ENCODE measurements around the gene TTC4.

TTC4 gene

DNA sequence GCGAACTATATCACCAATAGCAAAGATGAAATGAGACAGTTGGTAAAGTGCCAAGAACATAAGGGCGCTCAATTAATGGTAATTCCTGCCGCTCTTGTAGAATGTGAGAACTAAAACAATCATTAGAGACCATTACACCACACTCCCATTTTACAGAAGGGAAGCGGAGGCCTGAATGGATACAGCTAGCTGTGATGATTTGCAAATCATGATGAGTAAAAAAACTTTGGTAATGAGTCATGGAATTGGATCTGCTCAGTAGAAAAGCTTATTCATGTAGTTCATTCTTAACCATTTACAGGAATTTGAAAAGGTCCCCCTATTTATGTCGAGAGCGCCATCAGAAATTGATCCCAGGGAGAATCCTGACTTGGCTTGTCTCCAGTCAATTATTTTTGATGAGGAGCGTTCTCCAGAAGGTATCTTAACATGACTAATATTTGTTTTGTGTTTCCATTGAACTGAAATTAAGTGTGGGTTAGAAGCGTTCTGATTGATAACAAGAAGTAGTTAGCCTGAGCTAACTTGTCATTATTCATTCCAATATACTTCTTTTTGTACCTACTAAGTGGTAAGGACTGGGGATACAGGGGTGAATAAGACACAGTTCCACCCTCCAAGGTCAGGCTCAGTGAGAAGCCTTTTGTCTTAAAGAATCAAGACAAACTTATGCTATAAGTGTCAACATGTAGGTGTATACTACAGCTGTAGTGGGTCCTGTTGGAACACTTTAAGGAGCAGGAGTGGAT lies 812 bp downstream of the TTC4 start:
- H3K4me1 ChIP-seq (ENCODE audit: control insufficient read depth in 2 of 2, insufficient read depth in 2 of 2, low read length in 2 of 2): peaks cover 6 to 10% of the 10 kb centered on the region in 2 donors
- H3K4me3 ChIP-seq (ENCODE audit: low read length in 2 of 2): peak overlapping the region; percentile 93 to 94
- H3K36me3 ChIP-seq (ENCODE audit: control insufficient read depth in 2 of 2, insufficient read depth in 2 of 2, low read length in 2 of 2): peaks cover 9 to 11% of the 10 kb centered on the region in 2 donors
- H3K27ac ChIP-seq (ENCODE audit: low read depth in 2 of 2, low read length in 2 of 2): peak overlapping the region in 1 of 2 donors; percentile 68
- H3K9ac ChIP-seq (ENCODE audit: low read depth in 1 of 2, low read length in 2 of 2): peak overlapping the region; percentile 82 to 85
- H3K27me3 ChIP-seq (ENCODE audit: control insufficient read depth in 2 of 2, insufficient read depth in 2 of 2, low read length in 2 of 2): no peaks in the 10 kb centered on the region
- no peaks in the 10 kb centered on the region for H3K9me3 ChIP-seq (ENCODE audit: control insufficient read depth in 2 of 2, low read length in 2 of 2)

- Histone ChIP-seq H3K4me1 (ENCODE audit: control insufficient read depth in 2 of 2, insufficient read depth in 2 of 2, low read length in 2 of 2) (no peaks in the 10 kb centered on the region), H3K27me3 (ENCODE audit: control insufficient read depth in 2 of 2, insufficient read depth in 2 of 2, low read length in 2 of 2) (no peaks in the 10 kb centered on the region), H3K9me3 (ENCODE audit: control insufficient read depth in 2 of 2, low read length in 2 of 2) (no peaks in the 10 kb centered on the region), H3K4me3 (ENCODE audit: low read length in 2 of 2) (no peak overlapping the region), H3K27ac (ENCODE audit: low read depth in 2 of 2, low read length in 2 of 2) (no peak overlapping the region), H3K36me3 (ENCODE audit: control insufficient read depth in 2 of 2, insufficient read depth in 2 of 2, low read length in 2 of 2) (peaks cover 37 to 49% of the 10 kb centered on the region in 2 donors), H3K9ac (ENCODE audit: low read depth in 1 of 2, low read length in 2 of 2) (no peak overlapping the region)
These were observed 6.1 kb downstream of the TTC4 start for GRCh38 chr1:54721719-54722118.

- H3K4me3 ChIP-seq (ENCODE audit: low read length in 2 of 2): no peak overlapping the region
- no peak overlapping the region for H3K27ac ChIP-seq (ENCODE audit: low read depth in 2 of 2, low read length in 2 of 2)
- H3K9ac ChIP-seq (ENCODE audit: low read depth in 1 of 2, low read length in 2 of 2): no peak overlapping the region
- no peaks in the 10 kb centered on the region for H3K9me3 ChIP-seq (ENCODE audit: control insufficient read depth in 2 of 2, low read length in 2 of 2)
- no peaks in the 10 kb centered on the region for H3K4me1 ChIP-seq (ENCODE audit: control insufficient read depth in 2 of 2, insufficient read depth in 2 of 2, low read length in 2 of 2)
- no peaks in the 10 kb centered on the region for H3K27me3 ChIP-seq (ENCODE audit: control insufficient read depth in 2 of 2, insufficient read depth in 2 of 2, low read length in 2 of 2)
- H3K36me3 ChIP-seq (ENCODE audit: control insufficient read depth in 2 of 2, insufficient read depth in 2 of 2, low read length in 2 of 2): peaks cover 37 to 53% of the 10 kb centered on the region in 2 donors
These were observed 8.3 kb downstream of the TTC4 start for GRCh38 chr1:54723985-54724384.

- no peaks in the 10 kb centered on the region for H3K27me3 ChIP-seq (ENCODE audit: control insufficient read depth in 2 of 2, insufficient read depth in 2 of 2, low read length in 2 of 2)
- H3K9ac ChIP-seq (ENCODE audit: low read depth in 1 of 2, low read length in 2 of 2): no peak overlapping the region
- no peak overlapping the region for H3K4me3 ChIP-seq (ENCODE audit: low read length in 2 of 2)
- peaks cover 40 to 48% of the 10 kb centered on the region in 2 donors for H3K36me3 ChIP-seq (ENCODE audit: control insufficient read depth in 2 of 2, insufficient read depth in 2 of 2, low read length in 2 of 2)
- H3K4me1 ChIP-seq (ENCODE audit: control insufficient read depth in 2 of 2, insufficient read depth in 2 of 2, low read length in 2 of 2): no peaks in the 10 kb centered on the region
- no peaks in the 10 kb centered on the region for H3K9me3 ChIP-seq (ENCODE audit: control insufficient read depth in 2 of 2, low read length in 2 of 2)
- H3K27ac ChIP-seq (ENCODE audit: low read depth in 2 of 2, low read length in 2 of 2): no peak overlapping the region
These were observed 9.1 kb downstream of the TTC4 start for GRCh38 chr1:54724771-54725170.

- no peak overlapping the region for H3K9ac ChIP-seq (ENCODE audit: low read depth in 1 of 2, low read length in 2 of 2)
- no peaks in the 10 kb centered on the region for H3K4me1 ChIP-seq (ENCODE audit: control insufficient read depth in 2 of 2, insufficient read depth in 2 of 2, low read length in 2 of 2)
- H3K9me3 ChIP-seq (ENCODE audit: control insufficient read depth in 2 of 2, low read length in 2 of 2): no peaks in the 10 kb centered on the region
- no peak overlapping the region for H3K4me3 ChIP-seq (ENCODE audit: low read length in 2 of 2)
- H3K36me3 ChIP-seq (ENCODE audit: control insufficient read depth in 2 of 2, insufficient read depth in 2 of 2, low read length in 2 of 2): peaks cover 37 to 54% of the 10 kb centered on the region in 2 donors
- no peaks in the 10 kb centered on the region for H3K27me3 ChIP-seq (ENCODE audit: control insufficient read depth in 2 of 2, insufficient read depth in 2 of 2, low read length in 2 of 2)
- no peak overlapping the region for H3K27ac ChIP-seq (ENCODE audit: low read depth in 2 of 2, low read length in 2 of 2)
These were observed 12.4 kb downstream of the TTC4 start for GRCh38 chr1:54728027-54728426.

GRCh38 chr1:54736685-54737084 lies 21.0 kb downstream of the TTC4 start:
- H3K36me3 ChIP-seq (ENCODE audit: control insufficient read depth in 2 of 2, insufficient read depth in 2 of 2, low read length in 2 of 2): peaks cover 53 to 64% of the 10 kb centered on the region in 2 donors
- H3K9ac ChIP-seq (ENCODE audit: low read depth in 1 of 2, low read length in 2 of 2): no peak overlapping the region
- H3K4me1 ChIP-seq (ENCODE audit: control insufficient read depth in 2 of 2, insufficient read depth in 2 of 2, low read length in 2 of 2): no peaks in the 10 kb centered on the region
- H3K4me3 ChIP-seq (ENCODE audit: low read length in 2 of 2): no peak overlapping the region
- H3K9me3 ChIP-seq (ENCODE audit: control insufficient read depth in 2 of 2, low read length in 2 of 2): no peaks in the 10 kb centered on the region
- no peak overlapping the region for H3K27ac ChIP-seq (ENCODE audit: low read depth in 2 of 2, low read length in 2 of 2)
- H3K27me3 ChIP-seq (ENCODE audit: control insufficient read depth in 2 of 2, insufficient read depth in 2 of 2, low read length in 2 of 2): no peaks in the 10 kb centered on the region

DNA sequence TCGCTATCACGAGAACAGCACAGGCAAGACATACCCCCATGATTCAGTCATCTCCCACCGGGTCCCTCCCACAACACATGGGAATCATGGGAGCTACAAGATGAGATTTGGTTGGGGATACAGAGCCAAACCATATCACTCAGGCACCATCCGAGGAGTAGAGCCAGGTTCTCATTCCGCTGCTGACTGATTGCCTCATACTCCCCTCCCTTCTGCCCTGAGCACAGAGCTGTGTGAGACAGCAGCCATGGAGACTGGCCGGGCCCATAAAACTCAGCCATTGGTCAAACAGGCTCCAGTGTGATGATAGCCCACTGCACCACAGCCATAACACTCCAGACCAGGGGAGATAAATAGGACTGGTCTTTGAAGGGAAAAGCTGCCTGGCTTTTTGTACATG lies 22.6 kb downstream of the TTC4 start:
- H3K36me3 ChIP-seq (ENCODE audit: control insufficient read depth in 2 of 2, insufficient read depth in 2 of 2, low read length in 2 of 2): peaks cover 59 to 63% of the 10 kb centered on the region in 2 donors
- H3K9ac ChIP-seq (ENCODE audit: low read depth in 1 of 2, low read length in 2 of 2): no peak overlapping the region
- H3K4me3 ChIP-seq (ENCODE audit: low read length in 2 of 2): no peak overlapping the region
- H3K9me3 ChIP-seq (ENCODE audit: control insufficient read depth in 2 of 2, low read length in 2 of 2): no peaks in the 10 kb centered on the region
- H3K27ac ChIP-seq (ENCODE audit: low read depth in 2 of 2, low read length in 2 of 2): no peak overlapping the region
- H3K27me3 ChIP-seq (ENCODE audit: control insufficient read depth in 2 of 2, insufficient read depth in 2 of 2, low read length in 2 of 2): no peaks in the 10 kb centered on the region
- H3K4me1 ChIP-seq (ENCODE audit: control insufficient read depth in 2 of 2, insufficient read depth in 2 of 2, low read length in 2 of 2): no peaks in the 10 kb centered on the region

DNA sequence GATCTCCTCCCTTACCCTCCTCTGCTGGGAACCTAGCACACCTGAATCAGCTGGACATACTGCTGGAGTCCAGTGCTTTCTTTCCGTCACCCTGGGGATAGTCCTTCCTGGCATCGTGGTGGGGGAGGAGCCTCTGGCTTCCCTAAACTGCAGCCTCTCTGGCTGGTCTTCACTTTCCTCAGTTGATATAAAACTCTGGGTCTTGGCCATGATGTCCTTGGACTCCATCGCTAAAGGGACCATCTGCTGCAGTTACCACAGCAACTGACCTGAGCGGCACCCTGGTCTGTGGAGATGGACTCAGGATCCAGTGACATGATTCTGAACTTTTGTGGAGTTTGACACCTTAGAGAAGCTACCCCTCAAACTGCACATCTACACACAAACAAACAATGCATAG lies 25.9 kb downstream of the TTC4 start:
- H3K9me3 ChIP-seq (ENCODE audit: control insufficient read depth in 2 of 2, low read length in 2 of 2): no peaks in the 10 kb centered on the region

GRCh38 chr1:54742282-54742681 lies 26.6 kb downstream of the TTC4 start:
- H3K36me3 ChIP-seq (ENCODE audit: control insufficient read depth in 2 of 2, insufficient read depth in 2 of 2, low read length in 2 of 2): peaks cover 39 to 41% of the 10 kb centered on the region in 2 donors

More for the DNA sequence above, 25.9 kb downstream of the TTC4 start:
- Histone ChIP-seq H3K4me3 (ENCODE audit: low read length in 2 of 2) (no peak overlapping the region), H3K27ac (ENCODE audit: low read depth in 2 of 2, low read length in 2 of 2) (no peak overlapping the region), H3K9ac (ENCODE audit: low read depth in 1 of 2, low read length in 2 of 2) (no peak overlapping the region), H3K36me3 (ENCODE audit: control insufficient read depth in 2 of 2, insufficient read depth in 2 of 2, low read length in 2 of 2) (peaks cover 46 to 49% of the 10 kb centered on the region in 2 donors), H3K4me1 (ENCODE audit: control insufficient read depth in 2 of 2, insufficient read depth in 2 of 2, low read length in 2 of 2) (no peaks in the 10 kb centered on the region), H3K27me3 (ENCODE audit: control insufficient read depth in 2 of 2, insufficient read depth in 2 of 2, low read length in 2 of 2) (no peaks in the 10 kb centered on the region)

GRCh38 chr1:54743416-54744226 lies 28.0 kb downstream of the TTC4 start:
- Histone ChIP-seq H3K4me3 (ENCODE audit: low read length in 2 of 2) (no peak overlapping the region), H3K27ac (ENCODE audit: low read depth in 2 of 2, low read length in 2 of 2) (peak overlapping the region in 1 of 2 donors; percentile 35), H3K4me1 (ENCODE audit: control insufficient read depth in 2 of 2, insufficient read depth in 2 of 2, low read length in 2 of 2) (no peaks in the 10 kb centered on the region), H3K9me3 (ENCODE audit: control insufficient read depth in 2 of 2, low read length in 2 of 2) (no peaks in the 10 kb centered on the region), H3K27me3 (ENCODE audit: control insufficient read depth in 2 of 2, insufficient read depth in 2 of 2, low read length in 2 of 2) (no peaks in the 10 kb centered on the region), H3K9ac (ENCODE audit: low read depth in 1 of 2, low read length in 2 of 2) (no peak overlapping the region), H3K36me3 (ENCODE audit: control insufficient read depth in 2 of 2, insufficient read depth in 2 of 2, low read length in 2 of 2) (peaks cover 29 to 32% of the 10 kb centered on the region in 2 donors)

More at GRCh38 chr1:54742282-54742681, 26.6 kb downstream of the TTC4 start:
- Histone ChIP-seq H3K27me3 (ENCODE audit: control insufficient read depth in 2 of 2, insufficient read depth in 2 of 2, low read length in 2 of 2) (no peaks in the 10 kb centered on the region), H3K4me3 (ENCODE audit: low read length in 2 of 2) (no peak overlapping the region), H3K27ac (ENCODE audit: low read depth in 2 of 2, low read length in 2 of 2) (no peak overlapping the region), H3K9me3 (ENCODE audit: control insufficient read depth in 2 of 2, low read length in 2 of 2) (no peaks in the 10 kb centered on the region), H3K9ac (ENCODE audit: low read depth in 1 of 2, low read length in 2 of 2) (no peak overlapping the region), H3K4me1 (ENCODE audit: control insufficient read depth in 2 of 2, insufficient read depth in 2 of 2, low read length in 2 of 2) (no peaks in the 10 kb centered on the region)
